GM12878 (cell line): ENCODE data around the gene CIB4. TPM values are rescaled to one million over a fixed set of nuclear protein-coding genes. Genes with fewer than 3 reads are reported as not detected.

Experiments
- ATAC-seq: fragments of 200-7000 bp; cut with Tn5 transposase; 3 replicates; pipeline ENCODE4 v1.9.1; 2020; ENCODE audit warnings: mild to moderate bottlenecking, moderate library complexity
- BruUV-seq: library from RNA; stranded (reverse); fragments of 400-500 nt; replicated peaks from 2 replicates; lab custom pipeline; 2021; lab: Mats Ljungman, UMichigan
- CTCF ChIA-PET: fragments of 300-600 bp; sonication (Branson Sonifier 250); formaldehyde crosslinking; extraction: SDS; loops from one replicate; lab custom pipeline; 2021; ENCODE audit warnings: inconsistent platforms; lab: Yijun Ruan, JAX
- POLR2A ChIA-PET: fragments of 350-600 bp; formaldehyde crosslinking; extraction: SDS; loops from one replicate; lab custom pipeline; 2021; ENCODE audit warnings: inconsistent platforms; lab: Charles Lee
- RAD21 ChIA-PET: fragments of 300-600 bp; sonication (Branson Sonifier 250); formaldehyde crosslinking; loops from one replicate; lab custom pipeline; 2023; ENCODE audit warnings: antibody characterized with exemption; ENCODE audit not compliant: unreplicated experiment; lab: Charles Lee
- SMC1A ChIA-PET: fragments of 300-600 bp; sonication (Branson Sonifier 250); formaldehyde crosslinking; loops from one replicate; lab custom pipeline; 2023; ENCODE audit not compliant: unreplicated experiment, uncharacterized antibody; lab: Charles Lee
- DNase-seq: peaks from one replicate; pipeline ENCODE4 v3.0.0-alpha.2; 2011; ENCODE audit warnings: low read depth, low spot score
- FAIRE-seq: peaks from 3 replicates; lab custom pipeline; 2011; peaks lifted over from hg19 to GRCh38; lab: Jason Lieb, UNC
- H2AFZ ChIP-seq: 2 replicates; pipeline ENCODE4 v1.6.0; 2011; ENCODE audit warnings: low read depth, low read length, control low read depth; ENCODE audit not compliant: control insufficient read depth
- H3K27ac ChIP-seq: 2 replicates; pipeline ENCODE4 v1.5.1; 2011; ENCODE audit warnings: control low read depth; ENCODE audit not compliant: control insufficient read depth, insufficient read depth
- H3K27me3 ChIP-seq, 2 experiments: replicated peaks in 1 of 2; 2 replicates each; pipeline versions ENCODE4 v1.6.0 to v1.6.1; 2011; ENCODE audit warnings: low read length in 1 of 2; ENCODE audit not compliant: control insufficient read depth in 2 of 2, insufficient read depth in 2 of 2
- H3K36me3 ChIP-seq, 2 experiments: 2 replicates each; pipeline ENCODE4 v1.5.1; 2011; ENCODE audit warnings: low read length in 1 of 2; ENCODE audit not compliant: control insufficient read depth in 2 of 2, insufficient read depth in 2 of 2
- H3K4me1 ChIP-seq: 2 replicates; pipeline ENCODE4 v1.6.1; 2011; ENCODE audit warnings: mild to moderate bottlenecking, low read length, moderate library complexity, mixed read lengths; ENCODE audit not compliant: control insufficient read depth, insufficient read depth
- H3K4me2 ChIP-seq: 2 replicates; pipeline ENCODE4 v1.6.0; 2011; ENCODE audit warnings: control low read depth; ENCODE audit not compliant: control insufficient read depth, insufficient read depth
- H3K4me3 ChIP-seq: fragments of 200-600 bp; sonication (generic); 2 replicates; pipeline ENCODE4 v1.5.1; 2016
- H3K79me2 ChIP-seq: 2 replicates; pipeline ENCODE4 v1.6.0; 2011; ENCODE audit warnings: low read length; ENCODE audit not compliant: control insufficient read depth, insufficient read depth
- H3K9ac ChIP-seq: 2 replicates; pipeline ENCODE4 v1.8.0; 2011; ENCODE audit warnings: low read length, control low read depth, mixed read lengths; ENCODE audit not compliant: control insufficient read depth, insufficient read depth
- H3K9me3 ChIP-seq: replicated peaks from 3 replicates; pipeline ENCODE4 v1.5.1; 2011; ENCODE audit warnings: mild to moderate bottlenecking, low read length; ENCODE audit not compliant: control insufficient read depth, insufficient read depth
- H4K20me1 ChIP-seq: 2 replicates; pipeline ENCODE4 v1.6.0; 2011; ENCODE audit not compliant: control insufficient read depth, insufficient read depth
- BACH1 ChIP-seq: fragments of 450-650 bp; IDR thresholded peaks from 2 replicates; pipeline ENCODE4 v1.6.1; 2017; ENCODE audit warnings: mild to moderate bottlenecking, borderline replicate concordance
- FOXM1 ChIP-seq: IDR thresholded peaks from 2 replicates; pipeline ENCODE4 v1.6.1; 2012; ENCODE audit warnings: low read depth, mild to moderate bottlenecking, inconsistent platforms, low read length, moderate library complexity
- KAT2A ChIP-seq: conservative IDR thresholded peaks from 2 replicates; pipeline ENCODE4 v1.6.1; 2011; ENCODE audit warnings: low read depth, low read length; ENCODE audit not compliant: control insufficient read depth
- NRF1 ChIP-seq: conservative IDR thresholded peaks from 2 replicates; pipeline ENCODE4 v1.6.1; 2011; ENCODE audit warnings: mild to moderate bottlenecking, low read depth, low read length, improper control_type of control experiment
- SRF ChIP-seq, 2 experiments: IDR thresholded peaks; 2 replicates each; pipeline ENCODE4 v1.6.1; 2011; ENCODE audit warnings: low read depth in 2 of 2, low read length in 2 of 2, mild to moderate bottlenecking in 1 of 2, moderate library complexity in 1 of 2
- SUPT20H ChIP-seq: IDR thresholded peaks from 2 replicates; pipeline ENCODE4 v1.6.1; 2011; ENCODE audit warnings: low read depth, mild to moderate bottlenecking, low read length, moderate library complexity, borderline replicate concordance; ENCODE audit not compliant: control insufficient read depth
- ZBTB33 ChIP-seq: fragments of 450-650 bp; IDR thresholded peaks from 2 replicates; pipeline ENCODE4 v1.6.1; 2017; ENCODE audit warnings: mild to moderate bottlenecking
- WGBS: methylation state at CpG from one replicate; pipeline ENCODE4 v1.1.6; 2016; ENCODE audit warnings: low lambda C conversion rate; ENCODE audit not compliant: insufficient replicate concordance, insufficient coverage; ENCODE audit errors: missing lambda C conversion rate; 5-methylcytosine and 5-hydroxymethylcytosine counted together
- in situ Hi-C: fragments of 300-500 bp; cut with MboI; formaldehyde crosslinking; loops from 9 replicates; pipeline ENCODE4 v1.14.3; 2018; ENCODE audit warnings: mixed read lengths
- intact Hi-C: fragments of 100-400 bp; cut with micrococcal nuclease; formaldehyde crosslinking; loops from one replicate; pipeline ENCODE4 v1.14.2; 2022; ENCODE audit not compliant: unreplicated experiment
- polyA plus RNA-seq, 11 experiments: library from polyadenylated mRNA; depleted of rRNA in 4 of 11; unstranded in 6 of 11; stranded (reverse) in 5 of 11; fragments of >200 nt; fragmentation: Nextera tagmentation in 4 of 11; fragmentation: Illumina TruSeq in 1 of 11; extraction: Ambion mirVana in 4 of 11; extraction: Trizol in 1 of 11; gene quantifications; 1 replicate in 1 of 11; 2 replicates in 10 of 11; pipeline versions ENCODE4 v1.2.1 to v1.2.3, GENCODE V29; 2011 to 2016; ENCODE audit warnings: inconsistent platforms in 2 of 11, missing spikeins in 2 of 11, low read depth in 1 of 11
- total RNA-seq, 4 experiments: library from RNA; depleted of rRNA in 3 of 4; stranded (reverse); fragments of >200 nt in 3 of 4; fragmentation: Illumina TruSeq in 1 of 4; extraction: Trizol in 1 of 4; gene quantifications; 2 replicates each; pipeline versions ENCODE4 v1.2.1 to v1.2.3, GENCODE V29; 2013 to 2021

Gene CIB4
- total and polyA plus RNA-seq, 10 of the 15 experiments (the other 5 are each of a cell fraction or from before 2014, with no cell fraction given): not detected

- WGBS: 0% methylated on average over 6 of the region's 6 CpGs
- ChIA-PET RAD21 (no interaction called here), POLR2A (no interaction called here), CTCF (no interaction called here), SMC1A (interaction anchor here (0.5 kb wide), 1 partner anchor 165 kb away, joined by 3 read pairs; no protein-coding TSS in a partner anchor)
- Histone ChIP-seq H3K9me3 (no peaks in the 10 kb centered on the region), H3K4me1 (no peaks in the 10 kb centered on the region), H3K36me3 (no peaks in the 10 kb centered on the region), H2AFZ (no peak overlapping the region), H3K4me3 (no peak overlapping the region), H3K4me2 (no peak overlapping the region), H4K20me1 (no peaks in the 10 kb centered on the region), H3K79me2 (no peaks in the 10 kb centered on the region), H3K27ac (no peak overlapping the region), H3K27me3 (peaks cover 4 to 5% of the 10 kb centered on the region in 2 experiments; a peak in 3 of 4 replicates), H3K9ac (no peak overlapping the region)
- no peak for FAIRE-seq
- no peak for ATAC-seq
- BruUV-seq: no TSS peak
- in situ Hi-C loops (no loop called here), intact Hi-C loops (no loop called here)
- no peak for DNase-seq
- no peak for TF ChIP-seq ZBTB33
- no peak for TF ChIP-seq SUPT20H
- no peak for TF ChIP-seq SRF (IDR thresholded peaks at IDR 0.05; ENCODE audit: low read depth in 2 of 2, low read length in 2 of 2)
- TF ChIP-seq KAT2A: no peak
- no peak for TF ChIP-seq NRF1
- no peak for TF ChIP-seq FOXM1
- TF ChIP-seq BACH1: no peak
These were observed 61.0 kb downstream of the CIB4 start for GRCh38 chr2:26580151-26580550.
